Loucy (cell line): ENCODE results near the gene ITGA11.

ENCODE experiments used
- H2AFZ ChIP-seq: fragments of 200-600 bp; sonication (generic); 2 replicates; pipeline ENCODE4 v1.6.0; 2016; ENCODE audit warnings: antibody characterized with exemption, mild to moderate bottlenecking, low read length, moderate library complexity
- H3F3A ChIP-seq: fragments of 200-600 bp; 2 replicates; pipeline ENCODE4 v1.6.0; 2016; ENCODE audit warnings: antibody characterized with exemption, low read depth, mild to moderate bottlenecking
- H3K27me3 ChIP-seq: fragments of 200-600 bp; sonication (generic); 2 replicates; pipeline ENCODE4 v1.6.1; 2014; ENCODE audit warnings: low read length, mild to moderate bottlenecking; ENCODE audit not compliant: insufficient read depth, poor library complexity, severe bottlenecking
- H3K36me3 ChIP-seq: fragments of 200-600 bp; sonication (generic); 2 replicates; pipeline ENCODE4 v1.6.1; 2016; ENCODE audit warnings: low read length; ENCODE audit not compliant: insufficient read depth
- H3K4me1 ChIP-seq: fragments of 200-600 bp; sonication (generic); 2 replicates; pipeline ENCODE4 v1.5.1; 2014; ENCODE audit warnings: low read length, mild to moderate bottlenecking; ENCODE audit not compliant: insufficient read depth, poor library complexity, severe bottlenecking
- H3K4me2 ChIP-seq: fragments of 200-600 bp; sonication (generic); 2 replicates; pipeline ENCODE4 v1.6.0; 2014; ENCODE audit warnings: antibody characterized with exemption, low read length, low read depth, mild to moderate bottlenecking; ENCODE audit not compliant: poor library complexity, severe bottlenecking
- H3K4me3 ChIP-seq: fragments of 200-600 bp; sonication (generic); 2 replicates; pipeline ENCODE4 v1.5.1; 2014; ENCODE audit warnings: low read length, mild to moderate bottlenecking, mixed read lengths; ENCODE audit not compliant: poor library complexity, severe bottlenecking
- H3K79me2 ChIP-seq: fragments of 200-600 bp; sonication (generic); 2 replicates; pipeline ENCODE4 v1.6.1; 2014; ENCODE audit warnings: low read length; ENCODE audit not compliant: insufficient read depth
- H3K9ac ChIP-seq: fragments of 200-600 bp; sonication (generic); 2 replicates; pipeline ENCODE4 v1.6.0; 2014; ENCODE audit warnings: mild to moderate bottlenecking, low read depth, low read length, moderate library complexity; ENCODE audit not compliant: poor library complexity, severe bottlenecking
- H3K9me2 ChIP-seq: fragments of 200-600 bp; sonication (generic); replicated peaks from 2 replicates; pipeline ENCODE4 v1.6.1; 2016; ENCODE audit warnings: low read depth, low read length, mixed read lengths
- H3K9me3 ChIP-seq: fragments of 200-600 bp; sonication (generic); 2 replicates; pipeline ENCODE4 v1.6.1; 2014; ENCODE audit warnings: mild to moderate bottlenecking, antibody characterized with exemption, low read length, low read depth; ENCODE audit not compliant: insufficient read depth
- H4K20me1 ChIP-seq: fragments of 200-600 bp; sonication (generic); 2 replicates; pipeline ENCODE4 v1.6.0; 2014; ENCODE audit warnings: antibody characterized with exemption, low read length, mild to moderate bottlenecking; ENCODE audit not compliant: insufficient read depth, poor library complexity, severe bottlenecking
- CTCF ChIP-seq: fragments of 200-600 bp; sonication (generic); conservative IDR thresholded peaks from 2 replicates; pipeline ENCODE4 v1.5.1; 2014; ENCODE audit warnings: mild to moderate bottlenecking, antibody characterized with exemption, low read length
- EZH2phosphoT487 ChIP-seq: fragments of 200-600 bp; IDR thresholded peaks from 2 replicates; pipeline ENCODE4 v1.6.1; 2018; ENCODE audit warnings: antibody characterized with exemption, mild to moderate bottlenecking, moderate library complexity, borderline replicate concordance

Gene ITGA11

GRCh38 chr15:68289057-68289456 is 142.9 kb downstream of the ITGA11 start:
- Histone ChIP-seq H3K4me1 (peaks cover 47% of the 10 kb centered on the region), H4K20me1 (peaks cover 87% of the 10 kb centered on the region), H3K36me3 (peaks cover 58% of the 10 kb centered on the region)

GRCh38 chr15:68286256-68286655 is 145.7 kb downstream of the ITGA11 start:
- peaks cover 37% of the 10 kb centered on the region for H3K36me3 ChIP-seq
- no peaks in the 10 kb centered on the region for H3K27me3 ChIP-seq
- H2AFZ ChIP-seq: no peak overlapping the region
- no peaks in the 10 kb centered on the region for H3K9me3 ChIP-seq
- H3K4me2 ChIP-seq: peak overlapping the region; percentile 53
- H4K20me1 ChIP-seq: peaks cover 80% of the 10 kb centered on the region
- H3K79me2 ChIP-seq: peaks cover 100% of the 10 kb centered on the region
- H3K9ac ChIP-seq: no peak overlapping the region
- H3K4me3 ChIP-seq: peak overlapping the region; percentile 1
- H3K4me1 ChIP-seq: peaks cover 45% of the 10 kb centered on the region
- TF ChIP-seq EZH2phosphoT487 (no peak), CTCF (no peak)
- no peaks in the 10 kb centered on the region for H3F3A ChIP-seq
- no peaks in the 10 kb centered on the region for H3K9me2 ChIP-seq

More at GRCh38 chr15:68289057-68289456, 142.9 kb downstream of the ITGA11 start:
- H3K9ac ChIP-seq: peak overlapping the region; percentile 47
- H3K9me3 ChIP-seq: no peaks in the 10 kb centered on the region
- no peak overlapping the region for H3K4me3 ChIP-seq
- H3F3A ChIP-seq: no peaks in the 10 kb centered on the region
- TF ChIP-seq CTCF (no peak), EZH2phosphoT487 (no peak)
- H3K27me3 ChIP-seq: no peaks in the 10 kb centered on the region
- no peak overlapping the region for H3K4me2 ChIP-seq
- H2AFZ ChIP-seq: no peak overlapping the region
- H3K9me2 ChIP-seq: no peaks in the 10 kb centered on the region
- peaks cover 93% of the 10 kb centered on the region for H3K79me2 ChIP-seq

GRCh38 chr15:68285259-68285980 is 146.5 kb downstream of the ITGA11 start:
- Histone ChIP-seq H4K20me1 (peaks cover 81% of the 10 kb centered on the region), H3K79me2 (peaks cover 100% of the 10 kb centered on the region), H3K27me3 (no peaks in the 10 kb centered on the region), H3K36me3 (peaks cover 29% of the 10 kb centered on the region), H3K4me1 (peaks cover 51% of the 10 kb centered on the region), H3F3A (no peaks in the 10 kb centered on the region), H3K4me2 (peak overlapping the region; percentile 53), H3K9me3 (no peaks in the 10 kb centered on the region), H3K4me3 (peak overlapping the region; percentile 34), H3K9me2 (no peaks in the 10 kb centered on the region), H3K9ac (no peak overlapping the region), H2AFZ (no peak overlapping the region)
- no peak for TF ChIP-seq CTCF
- TF ChIP-seq EZH2phosphoT487: no peak
